NOMO-1 treated with DMSO at 0.1 percent for 48 hours (cell line): ENCODE results near the gene FGF8.

ENCODE experiments used
- DNase-seq: peaks from one replicate; lab custom pipeline; 2025; ENCODE audit not compliant: unreplicated experiment; lab: John Stamatoyannopoulos, UW

The FGF8 gene

GRCh38 chr10:101782811-101783735, 7.2 kb upstream of the FGF8 start, which contains the start of gene NPM3:
Gene NPM3, minus strand, starts transcription at chr10:101783446. Its CDS starts 56 bp downstream, at chr10:101783390.
- DNase-seq, result peak; percentile 76

GRCh38 chr10:101781984-101782810, 6.3 kb upstream of the FGF8 start:
- no peak for DNase-seq

GRCh38 chr10:101781655-101781983, 5.7 kb upstream of the FGF8 start:
- DNase-seq, result no peak

- DNase-seq, result peak; percentile 26
These were observed 5.1 kb upstream of the FGF8 start for GRCh38 chr10:101780818-101781654.

GRCh38 chr10:101780187-101780817, 4.4 kb upstream of the FGF8 start:
- DNase-seq, result no peak

GRCh38 chr10:101779544-101780186, 3.8 kb upstream of the FGF8 start:
- peak; percentile 44 for DNase-seq

- no peak for DNase-seq
These were observed 3.0 kb upstream of the FGF8 start for GRCh38 chr10:101778781-101779543.

GRCh38 chr10:101778151-101778780, 2.4 kb upstream of the FGF8 start:
- DNase-seq, result no peak

GRCh38 chr10:101777619-101778145, 1.8 kb upstream of the FGF8 start:
- DNase-seq, result no peak

GRCh38 chr10:101776161-101776817, 375 bp upstream of the FGF8 start:
- DNase-seq, result no peak

GRCh38 chr10:101774589-101775272, 1.2 kb downstream of the FGF8 start:
- no peak for DNase-seq

- DNase-seq, result no peak
These were observed 1.9 kb downstream of the FGF8 start for GRCh38 chr10:101773923-101774588.

GRCh38 chr10:101772895-101773761, 2.8 kb downstream of the FGF8 start:
- DNase-seq, result no peak

- no peak for DNase-seq
These were observed 3.7 kb downstream of the FGF8 start for GRCh38 chr10:101772017-101772894.

- no peak for DNase-seq
These were observed 4.5 kb downstream of the FGF8 start for GRCh38 chr10:101771380-101771779.
